Ovary (tissue), 3 donors: ENCODE measurements around the gene POLR3GL.

Experiments
- CTCF ChIP-seq, 3 donors: fragments of 450-650 bp in 2 of 3; fragments of 200-600 bp in 1 of 3; IDR thresholded peaks; one replicate each; pipeline versions ENCODE4 v1.5.1 to v1.8.0; 2016 to 2022; ENCODE audit warnings: antibody characterized with exemption in 3 of 3, mild to moderate bottlenecking in 1 of 3
- POLR2A ChIP-seq: fragments of 450-650 bp; IDR thresholded peaks from one replicate; pipeline ENCODE4 v1.6.1; 2017; ENCODE audit warnings: antibody characterized with exemption, mild to moderate bottlenecking, moderate library complexity
- donor health status: DM: no; HTN: no; CAD: no.

- TF ChIP-seq POLR2A (no peak), CTCF (IDR thresholded peaks at IDR 0.05) (no peak)
Observed at GRCh38 chr1:146013559-146013922, 49.1 kb downstream of the POLR3GL start.
